ENCODE data around the gene GAP43.

GAP43 gene

DNA sequence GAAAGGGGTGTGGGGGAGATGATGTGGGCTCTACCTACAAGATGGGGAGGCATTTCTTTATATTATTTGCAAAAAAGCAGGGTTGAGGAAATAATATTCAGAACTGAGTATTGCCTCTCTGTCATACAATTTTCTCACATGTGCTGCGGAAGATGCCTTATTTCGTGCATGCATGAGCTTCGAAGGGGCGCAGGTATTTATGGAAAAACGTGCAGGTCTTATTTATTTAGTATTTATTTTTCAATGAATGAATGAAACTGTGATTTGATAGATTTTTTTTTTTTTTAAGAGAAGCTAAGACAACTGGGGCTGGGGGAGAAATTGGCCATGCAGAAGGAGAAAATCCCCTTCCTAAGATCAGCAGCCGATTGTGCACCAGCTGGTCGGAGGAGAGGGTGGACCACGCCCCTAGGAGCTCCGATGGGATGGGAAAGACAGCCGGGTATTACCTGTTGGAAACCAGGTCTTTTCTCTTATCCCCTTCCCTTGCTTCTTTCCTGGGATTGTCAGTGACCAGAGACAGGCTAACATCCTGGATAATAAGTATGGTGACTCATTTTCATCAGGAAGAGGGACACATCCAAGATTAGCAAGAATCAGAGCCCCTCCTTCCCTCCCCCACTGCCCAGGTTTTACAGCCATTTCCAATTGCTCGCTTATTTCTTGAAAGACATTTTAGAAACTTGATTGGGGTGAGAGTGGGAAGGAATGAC, 875 bp downstream of the GAP43 start:
- Histone ChIP-seq H3K9me3 (ENCODE audit: insufficient read depth, low read depth, low read length) (no peaks in the 10 kb centered on the region), H3K9me2 (replicated peaks; ENCODE audit: low read depth, low read length) (no peaks in the 10 kb centered on the region), H3K79me2 (ENCODE audit: insufficient read depth, low read length) (no peaks in the 10 kb centered on the region), H3K4me3 (ENCODE audit: low read length, poor library complexity, severe bottlenecking) (no peak overlapping the region), H4K20me1 (ENCODE audit: insufficient read depth, low read length, poor library complexity, severe bottlenecking) (no peaks in the 10 kb centered on the region), H3K36me3 (ENCODE audit: insufficient read depth, low read length) (no peaks in the 10 kb centered on the region), H2AFZ (ENCODE audit: low read length) (no peak overlapping the region), H3F3A (ENCODE audit: low read depth) (no peaks in the 10 kb centered on the region), H3K27me3 (ENCODE audit: insufficient read depth, low read length, poor library complexity, severe bottlenecking) (no peaks in the 10 kb centered on the region), H3K4me1 (ENCODE audit: insufficient read depth, low read length, poor library complexity, severe bottlenecking) (no peaks in the 10 kb centered on the region), H3K9ac (ENCODE audit: low read depth, low read length, poor library complexity, severe bottlenecking) (no peak overlapping the region), H3K4me2 (ENCODE audit: low read depth, low read length, poor library complexity, severe bottlenecking) (no peak overlapping the region)
- TF ChIP-seq, protein P1, sequence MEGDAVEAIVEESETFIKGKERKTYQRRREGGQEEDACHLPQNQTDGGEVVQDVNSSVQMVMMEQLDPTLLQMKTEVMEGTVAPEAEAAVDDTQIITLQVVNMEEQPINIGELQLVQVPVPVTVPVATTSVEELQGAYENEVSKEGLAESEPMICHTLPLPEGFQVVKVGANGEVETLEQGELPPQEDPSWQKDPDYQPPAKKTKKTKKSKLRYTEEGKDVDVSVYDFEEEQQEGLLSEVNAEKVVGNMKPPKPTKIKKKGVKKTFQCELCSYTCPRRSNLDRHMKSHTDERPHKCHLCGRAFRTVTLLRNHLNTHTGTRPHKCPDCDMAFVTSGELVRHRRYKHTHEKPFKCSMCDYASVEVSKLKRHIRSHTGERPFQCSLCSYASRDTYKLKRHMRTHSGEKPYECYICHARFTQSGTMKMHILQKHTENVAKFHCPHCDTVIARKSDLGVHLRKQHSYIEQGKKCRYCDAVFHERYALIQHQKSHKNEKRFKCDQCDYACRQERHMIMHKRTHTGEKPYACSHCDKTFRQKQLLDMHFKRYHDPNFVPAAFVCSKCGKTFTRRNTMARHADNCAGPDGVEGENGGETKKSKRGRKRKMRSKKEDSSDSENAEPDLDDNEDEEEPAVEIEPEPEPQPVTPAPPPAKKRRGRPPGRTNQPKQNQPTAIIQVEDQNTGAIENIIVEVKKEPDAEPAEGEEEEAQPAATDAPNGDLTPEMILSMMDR (conservative IDR thresholded peaks at IDR 0.05; ENCODE audit: low read length) = no peak
- no peak for TF ChIP-seq EZH2phosphoT487 (IDR thresholded peaks at IDR 0.05; ENCODE audit: borderline replicate concordance)

DNA sequence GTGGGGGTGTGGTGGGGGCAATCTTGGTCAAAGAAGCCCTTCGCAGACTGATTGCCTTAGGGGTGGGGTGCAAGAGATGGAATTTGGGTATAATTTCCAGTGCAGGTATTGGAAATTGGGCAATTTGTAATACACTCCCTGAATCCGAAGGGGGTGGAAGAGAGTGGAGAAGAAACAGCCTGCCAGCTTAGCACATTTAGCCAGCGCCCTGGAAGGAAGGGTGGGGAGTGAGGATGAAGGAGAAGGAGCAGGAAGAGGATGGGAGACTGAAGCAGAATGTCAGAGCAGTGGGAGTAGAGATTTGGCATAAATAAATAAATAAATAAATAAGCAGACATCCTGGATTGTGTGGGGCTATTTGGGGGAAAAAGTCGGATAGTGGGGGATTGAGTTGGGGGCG, 1.6 kb downstream of the GAP43 start:
- H3K79me2 ChIP-seq (ENCODE audit: insufficient read depth, low read length) = no peaks in the 10 kb centered on the region
- no peaks in the 10 kb centered on the region for H3K36me3 ChIP-seq (ENCODE audit: insufficient read depth, low read length)
- no peak overlapping the region for H3K4me2 ChIP-seq (ENCODE audit: low read depth, low read length, poor library complexity, severe bottlenecking)
- H2AFZ ChIP-seq (ENCODE audit: low read length) = no peak overlapping the region
- no peak overlapping the region for H3K4me3 ChIP-seq (ENCODE audit: low read length, poor library complexity, severe bottlenecking)
- no peaks in the 10 kb centered on the region for H4K20me1 ChIP-seq (ENCODE audit: insufficient read depth, low read length, poor library complexity, severe bottlenecking)
- no peak for TF ChIP-seq EZH2phosphoT487 (IDR thresholded peaks at IDR 0.05; ENCODE audit: borderline replicate concordance)
- TF ChIP-seq, protein P1 (conservative IDR thresholded peaks at IDR 0.05; ENCODE audit: low read length) = no peak
- no peaks in the 10 kb centered on the region for H3F3A ChIP-seq (ENCODE audit: low read depth)
- no peak overlapping the region for H3K9ac ChIP-seq (ENCODE audit: low read depth, low read length, poor library complexity, severe bottlenecking)
- no peaks in the 10 kb centered on the region for H3K9me2 ChIP-seq (replicated peaks; ENCODE audit: low read depth, low read length)
- no peaks in the 10 kb centered on the region for H3K4me1 ChIP-seq (ENCODE audit: insufficient read depth, low read length, poor library complexity, severe bottlenecking)
- no peaks in the 10 kb centered on the region for H3K27me3 ChIP-seq (ENCODE audit: insufficient read depth, low read length, poor library complexity, severe bottlenecking)
- H3K9me3 ChIP-seq (ENCODE audit: insufficient read depth, low read depth, low read length) = no peaks in the 10 kb centered on the region

DNA sequence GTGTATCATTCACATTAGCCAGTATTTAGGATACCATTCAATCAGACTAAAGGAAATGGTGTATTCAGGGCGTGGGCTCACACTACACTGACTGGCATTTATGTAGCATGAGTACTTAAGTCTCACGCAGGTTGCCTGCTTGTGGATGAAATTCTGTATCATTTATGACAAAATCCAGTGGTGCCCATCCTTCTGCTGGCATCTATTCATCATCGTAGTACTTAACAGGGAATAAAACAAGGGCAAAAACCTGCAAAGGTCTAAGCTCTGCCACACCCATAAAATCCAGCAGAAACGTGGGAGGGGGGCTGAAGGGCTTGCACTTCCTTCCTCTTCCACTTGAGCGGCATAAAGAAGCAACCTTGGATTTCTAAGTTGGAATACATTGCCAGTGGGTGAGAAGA, 2.7 kb downstream of the GAP43 start:
- H4K20me1 ChIP-seq (ENCODE audit: insufficient read depth, low read length, poor library complexity, severe bottlenecking) = no peaks in the 10 kb centered on the region
- H2AFZ ChIP-seq (ENCODE audit: low read length) = no peak overlapping the region
- no peaks in the 10 kb centered on the region for H3K9me2 ChIP-seq (replicated peaks; ENCODE audit: low read depth, low read length)
- H3K36me3 ChIP-seq (ENCODE audit: insufficient read depth, low read length) = no peaks in the 10 kb centered on the region
- no peak overlapping the region for H3K4me2 ChIP-seq (ENCODE audit: low read depth, low read length, poor library complexity, severe bottlenecking)
- H3K79me2 ChIP-seq (ENCODE audit: insufficient read depth, low read length) = no peaks in the 10 kb centered on the region
- no peak overlapping the region for H3K9ac ChIP-seq (ENCODE audit: low read depth, low read length, poor library complexity, severe bottlenecking)
- H3K4me3 ChIP-seq (ENCODE audit: low read length, poor library complexity, severe bottlenecking) = no peak overlapping the region
- H3K27me3 ChIP-seq (ENCODE audit: insufficient read depth, low read length, poor library complexity, severe bottlenecking) = no peaks in the 10 kb centered on the region
- no peak for TF ChIP-seq EZH2phosphoT487 (IDR thresholded peaks at IDR 0.05; ENCODE audit: borderline replicate concordance)
- TF ChIP-seq, protein P1 (conservative IDR thresholded peaks at IDR 0.05; ENCODE audit: low read length) = no peak
- no peaks in the 10 kb centered on the region for H3K9me3 ChIP-seq (ENCODE audit: insufficient read depth, low read depth, low read length)
- H3K4me1 ChIP-seq (ENCODE audit: insufficient read depth, low read length, poor library complexity, severe bottlenecking) = no peaks in the 10 kb centered on the region
- H3F3A ChIP-seq (ENCODE audit: low read depth) = no peaks in the 10 kb centered on the region

Data from Loucy (cell line).